Heart right ventricle (tissue), 16 donors: ENCODE data around the gene DISP2. TPM values are rescaled to one million over a fixed set of nuclear protein-coding genes. Genes with fewer than 3 reads are reported as not detected.
A peak's percentile ranks its signal among the peaks of the same experiment; 100 is the strongest.

ENCODE experiments used
- ATAC-seq, 8 donors: fragments of 200-7000 bp; cut with Tn5 transposase; one replicate each; pipeline ENCODE4 v1.9.1; 2020; ENCODE audit warnings: mild to moderate bottlenecking in 8 of 8, moderate library complexity in 8 of 8, moderate number of reproducible peaks in 1 of 8
- DNase-seq, 2 donors: peaks; one replicate each; pipeline ENCODE4 v3.0.0-alpha.2; 2020
- H3K27ac ChIP-seq, 10 donors: fragments of 200-600 bp; sonication (generic) in 2 of 10; one replicate each; pipeline versions ENCODE4 v1.5.0 to v1.8.0; 2020 to 2022; ENCODE audit warnings: mild to moderate bottlenecking in 3 of 10
- H3K27me3 ChIP-seq, 7 donors: fragments of 200-600 bp; one replicate each; pipeline ENCODE4 v1.8.0; 2021 to 2022; ENCODE audit warnings: mild to moderate bottlenecking in 2 of 7
- H3K36me3 ChIP-seq, 9 donors: fragments of 200-600 bp; sonication (generic) in 1 of 9; one replicate each; pipeline versions ENCODE4 v1.5.0 to v1.8.0; 2020 to 2022; ENCODE audit warnings: mild to moderate bottlenecking in 2 of 9
- H3K4me1 ChIP-seq, 9 donors: fragments of 200-600 bp; sonication (generic) in 1 of 9; one replicate each; pipeline versions ENCODE4 v1.5.0 to v1.8.0; 2020 to 2022; ENCODE audit warnings: mild to moderate bottlenecking in 4 of 9
- H3K4me3 ChIP-seq, 10 donors: fragments of 200-600 bp; sonication (generic) in 2 of 10; one replicate each; pipeline versions ENCODE4 v1.5.0 to v1.8.0; 2020 to 2022; ENCODE audit warnings: mild to moderate bottlenecking in 7 of 10, moderate library complexity in 2 of 10
- H3K9me3 ChIP-seq, 11 donors: fragments of 200-600 bp in 10 of 11; sonication (generic) in 2 of 11; one replicate each; pipeline versions ENCODE4 v1.5.0 to v1.8.0; 2013 to 2022; ENCODE audit warnings: mild to moderate bottlenecking in 2 of 11, control low read depth in 1 of 11, moderate library complexity in 1 of 11
- WGBS, 2 donors: extraction: QIAGEN DNeasy Blood & Tissue Kit; methylation state at CpG; one replicate each; pipeline ENCODE4 v1.1.7; 2013; ENCODE audit warnings: inconsistent platforms in 1 of 2; 5-methylcytosine and 5-hydroxymethylcytosine counted together
- intact Hi-C, 10 donors: fragments of 100-400 bp; cut with DNase I; formaldehyde crosslinking; loops; one replicate each; pipeline versions ENCODE4 v1.11.1 to v1.14.2; 2022
- polyA plus RNA-seq, 2 donors: library from polyadenylated mRNA; stranded (reverse); fragments of 200-250 nt; gene quantifications; one replicate each; pipeline ENCODE4 v1.2.3, GENCODE V29; 2013
- total RNA-seq, 10 donors: library from RNA; stranded (reverse); fragmentation: NEBNext Ultra II Directional in 3 of 10; extraction: Animal tissue kit (Norgen Biotek cat#: 25700) in 3 of 10; gene quantifications; one replicate each; pipeline versions ENCODE4 v1.2.1 to v1.2.4, GENCODE V29; 2021 to 2023
- TF ChIP-seq, protein P1 (sequence below), 9 donors: fragments of 200-600 bp; sonication (generic) in 2 of 9; IDR thresholded peaks; one replicate each; pipeline versions ENCODE4 v1.5.0 to v1.8.0; 2021 to 2022; ENCODE audit warnings: antibody characterized with exemption in 9 of 9, mild to moderate bottlenecking in 5 of 9, moderate library complexity in 1 of 9
- donor health status: Arrhythmogenic right ventricular cardiomyopathy.
- donor health status: ischemic (EF 13 %, LVEDD 7.1; RV severe dilation, severe dysfunction).
- donor health status: healthy with polysubstance abuse.
- donor health status: DM: no; HTN: yes; CAD: no.
- donor health status: DM: no; HTN: no; CAD: no.
- donor health status: ischemic (EF 25% LVEDD 6.9; RV normal size, moderate dysfunction).
- donor health status: ischemic (EF 25% LVEDD 5.7; RV mildly dilated, moderate dysfunction).
- donor health status: healthy.
- donor health status: DM: yes; HTN: yes; CAD: no.
- donor health status: Ischemic cardiomyopathy.
- donor health status: ischemic (EF 35%, LVEDD 5.7; RV mildly dilated, moderate dysfunction).
- donor health status: nonischemic (EF 11% LVEDD 7.7; RV severe dilation, severe dysfunction).
- donor health status: DM: yes; HTN: yes; CAD: no.
- donor health status: PGD.
- donor health status: ischemic (EF 29% LVEDD 5.4; RV normal size, mild dysfunction).
- donor health status: nonischemic (EF 23%, LVEDD 6.1; RV moderate dilation, normal function).

The DISP2 gene
- total and polyA plus RNA-seq, 12 donors = 0.08 to 2.7 (median 0.71) TPM

- 1% methylated on average over 65 to 101 of the region's 101 CpGs for WGBS, 2 donors
- peaks cover 0 to 12% (median 0%) of the 10 kb centered on the region in 9 donors for H3K36me3 ChIP-seq
- peaks cover 7 to 62% (median 50%) of the 10 kb centered on the region in 9 donors for H3K4me1 ChIP-seq
- peak overlapping the region; percentile 78 to 94 (median 90) for H3K27ac ChIP-seq
- DNase-seq (peak in 1 of 2 donors; percentile 52), ATAC-seq (peak in 1 of 8 donors; percentile 22)
- no peaks in the 10 kb centered on the region for H3K27me3 ChIP-seq
- no peaks in the 10 kb centered on the region for H3K9me3 ChIP-seq
- intact Hi-C loops = loop anchor here in 4 of 10 donors (1.0 to 10.0 kb wide), 5 partner anchors 14 to 98 kb away; partner anchors contain the start of gene CCDC9B (in 2 of the 4)
- peak overlapping the region; percentile 63 to 93 (median 82) for H3K4me3 ChIP-seq
- TF ChIP-seq, protein P1, sequence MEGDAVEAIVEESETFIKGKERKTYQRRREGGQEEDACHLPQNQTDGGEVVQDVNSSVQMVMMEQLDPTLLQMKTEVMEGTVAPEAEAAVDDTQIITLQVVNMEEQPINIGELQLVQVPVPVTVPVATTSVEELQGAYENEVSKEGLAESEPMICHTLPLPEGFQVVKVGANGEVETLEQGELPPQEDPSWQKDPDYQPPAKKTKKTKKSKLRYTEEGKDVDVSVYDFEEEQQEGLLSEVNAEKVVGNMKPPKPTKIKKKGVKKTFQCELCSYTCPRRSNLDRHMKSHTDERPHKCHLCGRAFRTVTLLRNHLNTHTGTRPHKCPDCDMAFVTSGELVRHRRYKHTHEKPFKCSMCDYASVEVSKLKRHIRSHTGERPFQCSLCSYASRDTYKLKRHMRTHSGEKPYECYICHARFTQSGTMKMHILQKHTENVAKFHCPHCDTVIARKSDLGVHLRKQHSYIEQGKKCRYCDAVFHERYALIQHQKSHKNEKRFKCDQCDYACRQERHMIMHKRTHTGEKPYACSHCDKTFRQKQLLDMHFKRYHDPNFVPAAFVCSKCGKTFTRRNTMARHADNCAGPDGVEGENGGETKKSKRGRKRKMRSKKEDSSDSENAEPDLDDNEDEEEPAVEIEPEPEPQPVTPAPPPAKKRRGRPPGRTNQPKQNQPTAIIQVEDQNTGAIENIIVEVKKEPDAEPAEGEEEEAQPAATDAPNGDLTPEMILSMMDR (IDR thresholded peaks at IDR 0.05) = peak in 1 of 9 donors; percentile 15
Measured at GRCh38 chr15:40323953-40324937, 33.8 kb upstream of the DISP2 start.

DNA sequence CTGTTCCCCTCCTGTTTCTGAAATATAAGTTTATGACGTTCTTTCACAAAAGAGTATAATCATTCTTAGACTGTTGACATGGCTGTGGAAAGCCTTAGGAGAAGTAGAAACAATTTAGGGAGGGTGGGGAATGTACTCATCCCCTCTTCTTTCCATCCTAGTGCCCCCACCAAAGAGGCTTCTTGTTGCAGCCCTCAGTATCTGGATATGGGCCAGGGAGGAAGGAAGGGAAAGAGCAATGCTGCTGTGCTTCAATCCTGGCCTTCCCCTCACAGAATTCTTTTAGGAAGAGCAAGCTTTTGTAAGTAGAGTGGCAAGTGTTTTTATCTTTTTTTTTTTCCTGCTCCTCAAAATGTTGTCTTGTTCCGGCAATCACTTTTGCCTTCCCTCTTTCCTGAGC, 32.8 kb upstream of the DISP2 start:
- ATAC-seq (no peak), DNase-seq (no peak)
- intact Hi-C loops = loop anchor here in 2 of 10 donors (1.0 to 10.0 kb wide), 2 partner anchors 15 to 50 kb away; partner anchors contain the start of gene CCDC9B (in 1 of the 2)
- peak overlapping the region; percentile 78 to 94 (median 90) for H3K27ac ChIP-seq
- TF ChIP-seq, protein P1 (IDR thresholded peaks at IDR 0.05) = no peak
- H3K9me3 ChIP-seq = no peaks in the 10 kb centered on the region
- H3K27me3 ChIP-seq = no peaks in the 10 kb centered on the region
- H3K4me3 ChIP-seq = peak overlapping the region; percentile 63 to 93 (median 82)
- 34 to 39% methylated on average over 2 of the region's 2 CpGs for WGBS, 2 donors
- peaks cover 7 to 72% (median 58%) of the 10 kb centered on the region in 9 donors for H3K4me1 ChIP-seq
- H3K36me3 ChIP-seq = peaks cover 0 to 12% (median 0%) of the 10 kb centered on the region in 9 donors

- peak overlapping the region in 8 of 10 donors; percentile 78 to 88 (median 82) for H3K4me3 ChIP-seq
- H3K36me3 ChIP-seq = peaks cover 0 to 12% (median 0%) of the 10 kb centered on the region in 9 donors
- ATAC-seq (no peak), DNase-seq (no peak)
- H3K9me3 ChIP-seq = no peaks in the 10 kb centered on the region
- H3K27me3 ChIP-seq = no peaks in the 10 kb centered on the region
- TF ChIP-seq, protein P1 (IDR thresholded peaks at IDR 0.05) = no peak
- intact Hi-C loops = loop anchor here in 2 of 10 donors (1.0 to 10.0 kb wide), 2 partner anchors 15 to 49 kb away; partner anchors contain the start of gene CCDC9B (in 1 of the 2)
- H3K27ac ChIP-seq = peak overlapping the region; percentile 0 to 94 (median 88)
- H3K4me1 ChIP-seq = peaks cover 7 to 75% (median 63%) of the 10 kb centered on the region in 9 donors
- 65 to 66% methylated on average over 2 of the region's 2 CpGs for WGBS, 2 donors
Measured at GRCh38 chr15:40325700-40326099, 32.3 kb upstream of the DISP2 start.

- Histone ChIP-seq H3K9me3 (no peaks in the 10 kb centered on the region), H3K4me1 (peaks cover 7 to 87% (median 71%) of the 10 kb centered on the region in 9 donors), H3K36me3 (peaks cover 0 to 12% (median 0%) of the 10 kb centered on the region in 9 donors), H3K4me3 (no peak overlapping the region), H3K27ac (peak overlapping the region in 3 of 10 donors; percentile 21 to 76 (median 44)), H3K27me3 (no peaks in the 10 kb centered on the region)
- 42 to 54% methylated on average over 6 of the region's 6 CpGs for WGBS, 2 donors
- DNase-seq = no peak
- intact Hi-C loops = loop anchor here in 1 of 10 donors (10.0 kb wide), 1 partner anchor 47 kb away; no protein-coding TSS in a partner anchor
- no peak for ATAC-seq
- TF ChIP-seq, protein P1 (IDR thresholded peaks at IDR 0.05) = no peak
Measured at GRCh38 chr15:40327457-40327856, 30.6 kb upstream of the DISP2 start.
